Measurements from ENCODE around the gene PPARD.
"Not testable (repeated sequence)": the region's sequence is repeated elsewhere in the genome, so short reads cannot be mapped to it uniquely, and the experiment has no call there.

Gene PPARD

DNA sequence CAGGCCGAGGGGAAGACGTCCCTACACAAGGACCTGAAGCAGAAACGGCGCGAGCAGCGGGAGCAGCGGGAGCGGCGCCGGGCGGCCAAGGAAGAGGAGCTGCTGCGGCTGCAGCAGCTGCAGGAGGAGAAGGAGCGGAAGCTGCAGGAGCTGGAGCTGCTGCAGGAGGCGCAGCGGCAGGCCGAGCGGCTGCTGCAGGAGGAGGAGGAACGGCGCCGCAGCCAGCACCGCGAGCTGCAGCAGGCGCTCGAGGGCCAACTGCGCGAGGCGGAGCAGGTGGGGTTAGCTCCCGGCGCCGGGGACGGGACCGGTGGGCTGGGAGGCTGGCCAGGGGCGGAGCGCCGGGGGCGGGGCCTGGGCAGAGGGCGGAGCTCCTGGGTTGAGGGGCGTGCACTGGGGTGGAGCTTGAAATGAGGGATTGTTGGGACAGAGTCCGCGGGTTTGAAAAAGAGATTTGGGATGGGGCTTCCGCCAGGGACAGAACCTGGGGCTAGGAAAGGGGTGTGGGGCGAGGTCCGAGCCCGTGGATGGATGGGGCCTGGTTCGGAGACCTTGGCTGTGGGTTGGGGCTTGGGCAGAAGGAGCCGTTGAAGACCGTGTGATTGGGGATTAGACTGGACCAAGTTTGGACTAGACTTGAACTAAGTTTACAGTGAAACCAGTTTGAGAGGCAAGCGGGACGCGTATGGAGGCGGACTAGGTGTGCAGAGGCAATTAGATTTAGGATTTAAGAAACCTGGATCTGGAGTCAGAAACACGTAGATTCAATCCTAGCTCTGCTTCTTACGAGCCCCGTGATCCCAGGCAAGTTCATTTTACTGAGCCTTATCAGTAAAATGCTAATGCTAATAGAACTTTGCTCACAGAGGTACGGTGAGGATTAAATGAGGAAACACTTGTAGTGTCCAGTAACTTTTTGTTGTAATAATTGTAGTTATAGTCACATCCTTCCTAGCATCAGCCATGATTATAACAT is 23.9 kb upstream of the PPARD start:
- Histone ChIP-seq H3K4me3 (ENCODE audit: insufficient read length, low read depth) (peak overlapping the region; percentile 55), H3K36me3 (ENCODE audit: insufficient read depth, insufficient read length, low read length) (no peaks in the 10 kb centered on the region), H3K4me1 (ENCODE audit: insufficient read depth, insufficient read length) (no peaks in the 10 kb centered on the region), H3K9ac (ENCODE audit: insufficient read length, low read depth) (peak overlapping the region; percentile 62), H3K27me3 (ENCODE audit: insufficient read depth, insufficient read length) (peaks cover 20% of the 10 kb centered on the region), H3K9me3 (ENCODE audit: insufficient read depth, low read length) (peaks cover 7% of the 10 kb centered on the region; the same call in 1 of the 2 replicates)
- peak; percentile 87 for DNase-seq (ENCODE audit: low read depth, low spot score)
- TF ChIP-seq SUZ12 (IDR thresholded peaks at IDR 0.05; ENCODE audit: extremely low read depth, insufficient read depth, insufficient read length) (no peak), ZNF274 (IDR thresholded peaks at IDR 0.05; ENCODE audit: low read depth, low read length) (no peak), YY1 (IDR thresholded peaks at IDR 0.05; ENCODE audit: insufficient read depth, insufficient read length) (no peak)

DNA sequence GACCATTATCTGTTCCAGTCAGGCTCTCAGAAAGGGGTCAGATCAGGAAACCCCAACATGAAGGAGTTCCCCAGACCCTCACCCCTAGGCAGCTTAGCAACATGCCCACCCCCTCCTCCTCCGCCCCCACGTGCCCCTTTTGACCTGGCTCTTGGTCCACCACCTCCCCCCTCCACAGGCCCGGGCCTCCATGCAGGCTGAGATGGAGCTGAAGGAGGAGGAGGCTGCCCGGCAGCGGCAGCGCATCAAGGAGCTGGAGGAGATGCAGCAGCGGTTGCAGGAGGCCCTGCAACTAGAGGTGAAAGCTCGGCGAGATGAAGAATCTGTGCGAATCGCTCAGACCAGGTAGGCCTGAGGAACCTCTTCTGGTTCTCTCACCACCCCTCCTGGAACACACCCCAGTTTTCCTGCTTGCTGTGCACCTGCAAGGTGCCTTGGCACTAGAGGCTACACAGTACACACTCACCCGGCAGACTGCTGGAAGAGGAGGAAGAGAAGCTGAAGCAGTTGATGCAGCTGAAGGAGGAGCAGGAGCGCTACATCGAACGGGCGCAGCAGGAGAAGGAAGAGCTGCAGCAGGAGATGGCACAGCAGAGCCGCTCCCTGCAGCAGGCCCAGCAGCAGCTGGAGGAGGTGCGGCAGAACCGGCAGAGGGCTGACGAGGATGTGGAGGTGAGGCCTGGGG is 22.9 kb upstream of the PPARD start:
- no peaks in the 10 kb centered on the region for H3K4me1 ChIP-seq (ENCODE audit: insufficient read depth, insufficient read length)
- no peak overlapping the region for H3K4me3 ChIP-seq (ENCODE audit: insufficient read length, low read depth)
- H3K36me3 ChIP-seq (ENCODE audit: insufficient read depth, insufficient read length, low read length): no peaks in the 10 kb centered on the region
- peaks cover 7% of the 10 kb centered on the region; the same call in 1 of the 2 replicates for H3K9me3 ChIP-seq (ENCODE audit: insufficient read depth, low read length)
- no peak for TF ChIP-seq YY1 (IDR thresholded peaks at IDR 0.05; ENCODE audit: insufficient read depth, insufficient read length)
- TF ChIP-seq SUZ12 (IDR thresholded peaks at IDR 0.05; ENCODE audit: extremely low read depth, insufficient read depth, insufficient read length): no peak
- TF ChIP-seq ZNF274 (IDR thresholded peaks at IDR 0.05; ENCODE audit: low read depth, low read length): no peak
- no peak for DNase-seq (ENCODE audit: low read depth, low spot score)
- H3K27me3 ChIP-seq (ENCODE audit: insufficient read depth, insufficient read length): peaks cover 20% of the 10 kb centered on the region
- no peak overlapping the region for H3K9ac ChIP-seq (ENCODE audit: insufficient read length, low read depth)

DNA sequence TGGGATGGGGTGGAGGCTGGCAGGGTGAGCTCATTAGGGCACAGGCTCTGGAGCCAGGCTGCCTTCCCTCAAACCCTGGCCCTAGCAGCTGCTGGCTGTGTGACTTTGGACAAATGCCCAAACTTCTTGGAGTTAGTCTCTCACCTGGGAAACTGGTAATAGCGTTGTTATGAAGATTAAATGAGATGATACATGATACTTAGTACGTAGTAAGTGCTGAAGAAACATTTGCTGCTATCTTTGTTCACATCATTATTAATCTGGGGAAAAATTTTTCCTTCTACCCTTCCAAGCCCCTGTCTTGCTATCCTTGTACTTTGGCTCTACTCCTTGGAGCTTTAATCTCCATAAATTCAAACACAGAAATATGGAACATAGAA is 22.3 kb upstream of the PPARD start:
- no peak overlapping the region for H3K4me3 ChIP-seq (ENCODE audit: insufficient read length, low read depth)
- DNase-seq (ENCODE audit: low read depth, low spot score): no peak

DNA sequence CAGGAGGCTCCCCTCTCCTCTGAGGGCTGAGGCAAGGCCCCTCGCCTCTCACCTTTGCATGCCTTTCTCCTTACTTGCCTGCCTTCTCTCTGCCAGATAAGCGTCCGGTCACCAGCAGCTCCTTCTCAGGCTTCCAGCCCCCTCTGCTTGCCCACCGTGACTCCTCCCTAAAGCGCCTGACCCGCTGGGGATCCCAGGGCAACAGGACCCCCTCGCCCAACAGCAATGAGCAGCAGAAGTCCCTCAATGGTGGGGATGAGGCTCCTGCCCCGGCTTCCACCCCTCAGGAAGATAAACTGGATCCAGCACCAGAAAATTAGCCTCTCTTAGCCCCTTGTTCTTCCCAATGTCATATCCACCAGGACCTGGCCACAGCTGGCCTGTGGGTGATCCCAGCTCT is 21.3 kb upstream of the PPARD start:
- H3K36me3 ChIP-seq (ENCODE audit: insufficient read depth, insufficient read length, low read length): no peaks in the 10 kb centered on the region
- TF ChIP-seq SUZ12 (IDR thresholded peaks at IDR 0.05; ENCODE audit: extremely low read depth, insufficient read depth, insufficient read length): no peak
- TF ChIP-seq YY1 (IDR thresholded peaks at IDR 0.05; ENCODE audit: insufficient read depth, insufficient read length): no peak
- no peak for TF ChIP-seq ZNF274 (IDR thresholded peaks at IDR 0.05; ENCODE audit: low read depth, low read length)
- H3K9ac ChIP-seq (ENCODE audit: insufficient read length, low read depth): no peak overlapping the region
- no peak for DNase-seq (ENCODE audit: low read depth, low spot score)
- H3K4me1 ChIP-seq (ENCODE audit: insufficient read depth, insufficient read length): no peaks in the 10 kb centered on the region
- peaks cover 7% of the 10 kb centered on the region; the same call in 1 of the 2 replicates for H3K9me3 ChIP-seq (ENCODE audit: insufficient read depth, low read length)
- no peak overlapping the region for H3K4me3 ChIP-seq (ENCODE audit: insufficient read length, low read depth)
- peaks cover 19% of the 10 kb centered on the region for H3K27me3 ChIP-seq (ENCODE audit: insufficient read depth, insufficient read length)

More for the DNA sequence above, 22.3 kb upstream of the PPARD start:
- no peak overlapping the region for H3K9ac ChIP-seq (ENCODE audit: insufficient read length, low read depth)
- peaks cover 20% of the 10 kb centered on the region for H3K27me3 ChIP-seq (ENCODE audit: insufficient read depth, insufficient read length)
- H3K36me3 ChIP-seq (ENCODE audit: insufficient read depth, insufficient read length, low read length): no peaks in the 10 kb centered on the region
- no peaks in the 10 kb centered on the region for H3K4me1 ChIP-seq (ENCODE audit: insufficient read depth, insufficient read length)
- no peak for TF ChIP-seq SUZ12 (IDR thresholded peaks at IDR 0.05; ENCODE audit: extremely low read depth, insufficient read depth, insufficient read length)
- TF ChIP-seq YY1 (IDR thresholded peaks at IDR 0.05; ENCODE audit: insufficient read depth, insufficient read length): no peak
- no peak for TF ChIP-seq ZNF274 (IDR thresholded peaks at IDR 0.05; ENCODE audit: low read depth, low read length)
- peaks cover 7% of the 10 kb centered on the region; the same call in 1 of the 2 replicates for H3K9me3 ChIP-seq (ENCODE audit: insufficient read depth, low read length)

DNA sequence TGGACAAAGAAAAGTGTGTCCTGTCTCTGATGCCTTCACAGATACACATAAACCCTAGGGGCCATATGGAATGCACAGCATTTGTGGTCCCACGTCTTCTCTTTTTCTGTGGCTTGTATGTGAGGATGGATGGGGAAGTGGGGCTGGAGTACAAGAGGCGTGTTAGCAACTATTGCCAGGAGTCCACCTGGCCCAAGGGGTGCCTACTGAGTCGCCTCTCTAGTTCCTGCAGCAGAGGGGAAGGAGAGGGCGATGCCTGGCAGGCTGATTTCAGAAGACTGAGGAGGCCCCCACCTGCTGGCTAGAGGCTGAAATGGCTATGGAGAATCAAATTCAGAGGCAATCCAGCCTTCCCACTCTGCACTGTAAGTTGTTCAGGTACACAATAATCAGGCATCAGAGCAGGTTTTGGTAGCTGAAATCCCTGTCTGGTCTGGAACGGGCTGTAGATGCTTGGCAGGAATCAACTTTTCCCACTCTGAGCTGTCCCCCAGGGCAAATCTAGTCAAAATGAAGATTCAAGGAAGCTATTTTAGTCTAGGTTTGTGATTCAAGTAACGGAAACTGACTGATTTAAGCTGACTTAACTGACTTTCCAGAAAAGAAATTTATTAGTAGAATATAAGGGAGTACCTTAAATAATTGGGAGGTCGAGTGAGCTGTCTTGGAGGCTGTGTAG is 14.9 kb upstream of the PPARD start:
- Histone ChIP-seq H3K36me3 (ENCODE audit: insufficient read depth, insufficient read length, low read length) (no peaks in the 10 kb centered on the region), H3K4me1 (ENCODE audit: insufficient read depth, insufficient read length) (no peaks in the 10 kb centered on the region), H3K9me3 (ENCODE audit: insufficient read depth, low read length) (peaks cover 5% of the 10 kb centered on the region; the same call in 1 of the 2 replicates), H3K9ac (ENCODE audit: insufficient read length, low read depth) (no peak overlapping the region), H3K27me3 (ENCODE audit: insufficient read depth, insufficient read length) (no peaks in the 10 kb centered on the region), H3K4me3 (ENCODE audit: insufficient read length, low read depth) (no peak overlapping the region)
- TF ChIP-seq YY1 (IDR thresholded peaks at IDR 0.05; ENCODE audit: insufficient read depth, insufficient read length): no peak
- no peak for TF ChIP-seq ZNF274 (IDR thresholded peaks at IDR 0.05; ENCODE audit: low read depth, low read length)
- TF ChIP-seq SUZ12 (IDR thresholded peaks at IDR 0.05; ENCODE audit: extremely low read depth, insufficient read depth, insufficient read length): no peak
- no peak for DNase-seq (ENCODE audit: low read depth, low spot score)

DNA sequence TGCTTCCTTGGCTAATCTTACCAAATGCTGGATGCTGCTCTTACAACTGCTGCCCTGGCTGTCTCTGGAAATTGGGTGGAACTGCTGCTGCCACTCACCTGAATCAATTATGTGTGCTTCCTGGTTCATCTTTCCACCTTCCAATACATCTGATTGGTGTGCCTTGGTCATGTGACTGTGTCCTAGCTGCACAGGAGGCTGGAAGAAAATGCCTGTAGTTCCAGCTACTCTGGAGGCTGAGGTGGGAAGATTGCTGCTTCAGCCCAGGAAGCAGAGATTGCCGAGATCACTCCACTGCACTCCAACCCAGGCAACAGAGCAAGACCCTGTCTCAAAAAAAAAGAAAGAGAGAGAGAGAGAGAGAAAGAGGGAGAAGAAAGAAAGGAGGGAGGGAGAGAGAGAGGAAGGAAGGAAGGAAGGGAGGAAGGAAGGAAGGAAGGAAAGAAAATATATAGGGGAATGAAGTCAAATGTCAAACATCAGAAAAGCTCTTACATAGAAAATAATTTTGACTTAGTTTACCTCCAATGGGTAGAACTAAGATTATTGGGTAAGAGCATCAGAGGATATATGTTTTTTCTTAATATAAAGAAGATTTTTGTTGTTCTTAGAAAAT is 14.1 kb upstream of the PPARD start:
- H3K9ac ChIP-seq (ENCODE audit: insufficient read length, low read depth): no peak overlapping the region
- H3K36me3 ChIP-seq (ENCODE audit: insufficient read depth, insufficient read length, low read length): no peaks in the 10 kb centered on the region
- peaks cover 5% of the 10 kb centered on the region; the same call in 1 of the 2 replicates for H3K9me3 ChIP-seq (ENCODE audit: insufficient read depth, low read length)
- H3K27me3 ChIP-seq (ENCODE audit: insufficient read depth, insufficient read length): no peaks in the 10 kb centered on the region
- DNase-seq (ENCODE audit: low read depth, low spot score): no peak
- H3K4me3 ChIP-seq (ENCODE audit: insufficient read length, low read depth): no peak overlapping the region
- no peak for TF ChIP-seq ZNF274 (IDR thresholded peaks at IDR 0.05; ENCODE audit: low read depth, low read length)
- no peak for TF ChIP-seq SUZ12 (IDR thresholded peaks at IDR 0.05; ENCODE audit: extremely low read depth, insufficient read depth, insufficient read length)
- TF ChIP-seq YY1 (IDR thresholded peaks at IDR 0.05; ENCODE audit: insufficient read depth, insufficient read length): no peak
- no peaks in the 10 kb centered on the region for H3K4me1 ChIP-seq (ENCODE audit: insufficient read depth, insufficient read length)

DNA sequence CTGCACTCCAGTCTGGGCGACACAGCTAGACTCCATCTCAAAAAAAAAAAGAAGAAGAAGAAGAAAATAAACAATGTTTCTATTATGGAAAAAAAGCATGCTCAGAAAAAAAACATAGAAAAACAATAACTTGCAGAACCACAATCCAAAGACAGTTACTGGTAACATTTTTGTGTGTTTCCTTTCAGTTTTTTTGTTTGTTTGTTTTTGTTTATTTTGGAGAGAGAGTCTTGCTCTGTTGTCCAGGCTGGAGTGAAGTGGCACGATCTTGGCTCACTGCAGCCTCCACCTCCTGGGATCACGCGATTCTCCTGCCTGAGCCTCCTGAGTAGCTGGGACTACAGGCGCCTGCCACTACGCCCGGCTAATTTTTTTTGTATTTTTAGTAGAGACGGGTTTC is 13.4 kb upstream of the PPARD start:
- DNase-seq (ENCODE audit: low read depth, low spot score); H3K4me1 ChIP-seq (ENCODE audit: insufficient read depth, insufficient read length); H3K4me3 ChIP-seq (ENCODE audit: insufficient read length, low read depth); H3K27me3 ChIP-seq (ENCODE audit: insufficient read depth, insufficient read length); H3K9ac ChIP-seq (ENCODE audit: insufficient read length, low read depth); H3K36me3 ChIP-seq (ENCODE audit: insufficient read depth, insufficient read length, low read length); H3K9me3 ChIP-seq (ENCODE audit: insufficient read depth, low read length): not testable (repeated sequence)
